PC-3 (cell line): ENCODE measurements around the gene APLP1. TPM values are rescaled to one million over a fixed set of nuclear protein-coding genes. Genes with fewer than 3 reads are reported as not detected.

ENCODE experiments used
- ATAC-seq: fragments of 200-7000 bp; cut with Tn5 transposase; 2 replicates; pipeline ENCODE4 v1.9.1; 2020; ENCODE audit warnings: mild to moderate bottlenecking, moderate library complexity
- BruUV-seq: library from RNA; stranded (reverse); fragments of 400-500 nt; replicated peaks from 2 replicates; lab custom pipeline; 2021; lab: Mats Ljungman, UMichigan
- CTCF ChIA-PET: fragments of 300-600 bp; sonication (Branson Sonifier 250); formaldehyde crosslinking; loops from one replicate; lab custom pipeline; 2022; ENCODE audit warnings: antibody characterized with exemption; lab: Charles Lee
- POLR2A ChIA-PET: fragments of 300-600 bp; sonication (Branson Sonifier 250); formaldehyde crosslinking; loops from one replicate; lab custom pipeline; 2022; ENCODE audit warnings: antibody characterized with exemption; ENCODE audit not compliant: unreplicated experiment; lab: Charles Lee
- DNase-seq: peaks from one replicate; pipeline ENCODE4 v3.0.0-alpha.2; 2015
- H2AFZ ChIP-seq: fragments of 300-600 bp; sonication (generic); 2 replicates; pipeline ENCODE4 v1.6.0; 2016; ENCODE audit warnings: antibody characterized with exemption, low read length
- H3F3A ChIP-seq: fragments of 300-600 bp; sonication (generic); one replicate; pipeline ENCODE4 v1.6.0; 2017; ENCODE audit warnings: antibody characterized with exemption, low read length, control low read depth, mild to moderate bottlenecking; ENCODE audit not compliant: unreplicated experiment
- H3K27ac ChIP-seq: fragments of 300-600 bp; sonication (generic); 2 replicates; pipeline ENCODE4 v1.5.1; 2016; ENCODE audit warnings: mild to moderate bottlenecking, low read length
- H3K27me3 ChIP-seq: fragments of 300-600 bp; sonication (generic); 2 replicates; pipeline ENCODE4 v1.6.1; 2016; ENCODE audit warnings: low read length, mixed read lengths
- H3K36me3 ChIP-seq: fragments of 300-600 bp; sonication (generic); 2 replicates; pipeline ENCODE4 v1.6.1; 2016; ENCODE audit warnings: low read depth, mixed run types, low read length, mixed read lengths
- H3K4me1 ChIP-seq: fragments of 300-600 bp; sonication (generic); 2 replicates; pipeline ENCODE4 v1.5.1; 2016; ENCODE audit warnings: low read length; ENCODE audit not compliant: insufficient read depth
- H3K4me2 ChIP-seq: fragments of 300-600 bp; sonication (generic); 2 replicates; pipeline ENCODE4 v1.6.0; 2016; ENCODE audit warnings: low read length
- H3K4me3 ChIP-seq: fragments of 300-600 bp; sonication (generic); 2 replicates; pipeline ENCODE4 v1.5.1; 2016; ENCODE audit warnings: mild to moderate bottlenecking, low read length, mixed read lengths
- H3K79me2 ChIP-seq: fragments of 300-600 bp; sonication (generic); 2 replicates; pipeline ENCODE4 v1.6.1; 2017; ENCODE audit warnings: low read length, mixed read lengths
- H3K9ac ChIP-seq: fragments of 300-600 bp; sonication (generic); 2 replicates; pipeline ENCODE4 v1.6.0; 2016; ENCODE audit warnings: mild to moderate bottlenecking, low read length
- H3K9me2 ChIP-seq: fragments of 300-600 bp; sonication (generic); replicated peaks from 2 replicates; pipeline ENCODE4 v1.6.1; 2016; ENCODE audit warnings: mixed run types, low read length, mixed read lengths
- H3K9me3 ChIP-seq: fragments of 300-600 bp; sonication (generic); 2 replicates; pipeline ENCODE4 v1.6.1; 2016; ENCODE audit warnings: low read length, mixed read lengths
- H4K20me1 ChIP-seq: fragments of 300-600 bp; sonication (generic); 2 replicates; pipeline ENCODE4 v1.6.1; 2016; ENCODE audit warnings: low read length, mixed read lengths
- EZH2 ChIP-seq: fragments of 300-600 bp; sonication (generic); IDR thresholded peaks from one replicate; pipeline ENCODE4 v1.6.1; 2017; ENCODE audit warnings: antibody characterized with exemption, mild to moderate bottlenecking, low read length; ENCODE audit not compliant: unreplicated experiment
- EZH2phosphoT487 ChIP-seq: fragments of 300-600 bp; sonication (generic); IDR thresholded peaks from 2 replicates; pipeline ENCODE4 v1.6.1; 2018; ENCODE audit warnings: mild to moderate bottlenecking, antibody characterized with exemption, low read length, borderline replicate concordance
- intact Hi-C: fragments of 100-400 bp; cut with micrococcal nuclease; formaldehyde crosslinking; loops from 2 replicates; pipeline ENCODE4 v1.9.0; 2023
- total RNA-seq: library from RNA; depleted of rRNA; stranded (reverse); fragments of >200 nt; gene quantifications from 2 replicates; pipeline ENCODE4 v1.2.3, GENCODE V29; 2014
- TF ChIP-seq, protein P1 (sequence below): fragments of 300-600 bp; sonication (generic); conservative IDR thresholded peaks from 2 replicates; pipeline ENCODE4 v1.5.1; 2017; ENCODE audit warnings: antibody characterized with exemption, low read depth, mild to moderate bottlenecking, low read length

The APLP1 gene
- total RNA-seq, 1 experiment from 2014 or later, result 21.1 TPM

DNA sequence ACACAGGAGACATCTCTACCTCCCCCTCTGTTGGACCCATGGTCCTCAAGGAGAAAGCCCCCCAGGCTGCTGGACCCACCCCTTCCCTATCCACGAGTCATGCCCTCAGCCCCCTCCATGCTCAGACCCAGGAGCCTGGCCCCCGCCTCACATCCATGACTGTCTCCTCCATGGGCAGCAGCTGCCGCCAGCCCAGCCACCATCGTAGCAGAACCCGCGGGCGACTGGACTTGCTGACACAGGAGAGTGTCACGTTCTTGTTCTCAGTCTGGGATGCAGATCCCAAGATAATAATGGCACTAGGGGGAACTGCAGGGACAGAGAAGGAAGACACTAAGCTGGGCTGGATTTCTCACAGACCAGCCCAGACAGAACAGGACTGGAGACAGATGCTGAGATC lies 19.9 kb upstream of the APLP1 start:
- intact Hi-C loops, result no loop called here
- H3K9ac ChIP-seq, result no peak overlapping the region
- H3K9me3 ChIP-seq, result no peaks in the 10 kb centered on the region
- no peak overlapping the region for H3K4me2 ChIP-seq
- no peak overlapping the region for H2AFZ ChIP-seq
- H3K36me3 ChIP-seq, result no peaks in the 10 kb centered on the region
- POLR2A ChIA-PET, result no interaction called here
- BruUV-seq, result no TSS peak
- DNase-seq, result no peak
- H3K27ac ChIP-seq, result no peak overlapping the region
- ATAC-seq, result no peak
- H3K4me1 ChIP-seq, result no peaks in the 10 kb centered on the region
- TF ChIP-seq, protein P1, sequence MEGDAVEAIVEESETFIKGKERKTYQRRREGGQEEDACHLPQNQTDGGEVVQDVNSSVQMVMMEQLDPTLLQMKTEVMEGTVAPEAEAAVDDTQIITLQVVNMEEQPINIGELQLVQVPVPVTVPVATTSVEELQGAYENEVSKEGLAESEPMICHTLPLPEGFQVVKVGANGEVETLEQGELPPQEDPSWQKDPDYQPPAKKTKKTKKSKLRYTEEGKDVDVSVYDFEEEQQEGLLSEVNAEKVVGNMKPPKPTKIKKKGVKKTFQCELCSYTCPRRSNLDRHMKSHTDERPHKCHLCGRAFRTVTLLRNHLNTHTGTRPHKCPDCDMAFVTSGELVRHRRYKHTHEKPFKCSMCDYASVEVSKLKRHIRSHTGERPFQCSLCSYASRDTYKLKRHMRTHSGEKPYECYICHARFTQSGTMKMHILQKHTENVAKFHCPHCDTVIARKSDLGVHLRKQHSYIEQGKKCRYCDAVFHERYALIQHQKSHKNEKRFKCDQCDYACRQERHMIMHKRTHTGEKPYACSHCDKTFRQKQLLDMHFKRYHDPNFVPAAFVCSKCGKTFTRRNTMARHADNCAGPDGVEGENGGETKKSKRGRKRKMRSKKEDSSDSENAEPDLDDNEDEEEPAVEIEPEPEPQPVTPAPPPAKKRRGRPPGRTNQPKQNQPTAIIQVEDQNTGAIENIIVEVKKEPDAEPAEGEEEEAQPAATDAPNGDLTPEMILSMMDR, result no peak
- TF ChIP-seq EZH2phosphoT487 (no peak), EZH2 (no peak)
- no peaks in the 10 kb centered on the region for H3K9me2 ChIP-seq
- no peaks in the 10 kb centered on the region for H3F3A ChIP-seq
- no peak overlapping the region for H3K4me3 ChIP-seq
- H3K27me3 ChIP-seq, result no peaks in the 10 kb centered on the region
- CTCF ChIA-PET, result no interaction called here
- H4K20me1 ChIP-seq, result no peaks in the 10 kb centered on the region
- no peaks in the 10 kb centered on the region for H3K79me2 ChIP-seq

GRCh38 chr19:35848919-35849505 lies 19.4 kb upstream of the APLP1 start:
- CTCF ChIA-PET, result no interaction called here
- no TSS peak for BruUV-seq
- Histone ChIP-seq H3K27ac (no peak overlapping the region), H3K9me3 (no peaks in the 10 kb centered on the region), H3K9ac (no peak overlapping the region), H3K36me3 (no peaks in the 10 kb centered on the region), H4K20me1 (no peaks in the 10 kb centered on the region), H3K4me2 (no peak overlapping the region), H3K9me2 (no peaks in the 10 kb centered on the region), H3F3A (no peaks in the 10 kb centered on the region), H3K4me1 (no peaks in the 10 kb centered on the region), H3K27me3 (no peaks in the 10 kb centered on the region), H3K79me2 (no peaks in the 10 kb centered on the region), H2AFZ (no peak overlapping the region), H3K4me3 (no peak overlapping the region)
- ATAC-seq (no peak), DNase-seq (no peak)
- no peak for TF ChIP-seq EZH2phosphoT487
- TF ChIP-seq, protein P1, result no peak
- TF ChIP-seq EZH2, result no peak
- intact Hi-C loops, result no loop called here
- POLR2A ChIA-PET, result no interaction called here

GRCh38 chr19:35851213-35852028 lies 17.0 kb upstream of the APLP1 start:
- no peaks in the 10 kb centered on the region for H4K20me1 ChIP-seq
- H3F3A ChIP-seq, result no peaks in the 10 kb centered on the region
- H3K4me1 ChIP-seq, result no peaks in the 10 kb centered on the region
- POLR2A ChIA-PET, result no interaction called here
- no peak for ATAC-seq
- no peaks in the 10 kb centered on the region for H3K36me3 ChIP-seq
- H3K79me2 ChIP-seq, result no peaks in the 10 kb centered on the region
- no peak for DNase-seq
- H3K27ac ChIP-seq, result no peak overlapping the region
- no peaks in the 10 kb centered on the region for H3K9me2 ChIP-seq
- intact Hi-C loops, result no loop called here
- H3K9ac ChIP-seq, result no peak overlapping the region
- CTCF ChIA-PET, result no interaction called here
- no peak for TF ChIP-seq EZH2
- TF ChIP-seq EZH2phosphoT487, result no peak
- TF ChIP-seq, protein P1, result no peak
- no peak overlapping the region for H3K4me2 ChIP-seq
- no peak overlapping the region for H3K4me3 ChIP-seq
- no TSS peak for BruUV-seq
- no peak overlapping the region for H2AFZ ChIP-seq
- peaks cover 8% of the 10 kb centered on the region for H3K27me3 ChIP-seq
- H3K9me3 ChIP-seq, result no peaks in the 10 kb centered on the region
